Cardiac muscle cell (in vitro differentiated cells and primary cell): Measurements from ENCODE around the gene SKP1. TPM values are rescaled to one million over a fixed set of nuclear protein-coding genes. Genes with fewer than 3 reads are reported as not detected.

Source experiments
- DNase-seq, 2 donors: peaks; one replicate each; pipeline versions ENCODE4 v3.0.0 to v3.0.0-alpha.2; 2010 to 2017; ENCODE audit warnings: low read depth in 1 of 2, low spot score in 1 of 2
- H3K27ac ChIP-seq: fragments of 200-600 bp; sonication (generic); 2 replicates; pipeline ENCODE4 v1.5.1; 2016
- H3K27me3 ChIP-seq: fragments of 200-600 bp; sonication (generic); 2 replicates; pipeline ENCODE4 v1.6.0; 2016; ENCODE audit warnings: control low read depth
- H3K36me3 ChIP-seq: fragments of 200-600 bp; sonication (generic); 2 replicates; pipeline ENCODE4 v1.5.1; 2016; ENCODE audit warnings: control low read depth
- H3K4me1 ChIP-seq: fragments of 200-600 bp; sonication (generic); 2 replicates; pipeline ENCODE4 v1.8.1; 2017; ENCODE audit warnings: low read depth, mild to moderate bottlenecking, mixed run types
- H3K4me3 ChIP-seq: fragments of 200-600 bp; sonication (generic); 2 replicates; pipeline ENCODE4 v1.5.1; 2016; ENCODE audit warnings: mild to moderate bottlenecking
- H3K9me3 ChIP-seq: fragments of 200-600 bp; sonication (generic); 2 replicates; pipeline ENCODE4 v1.5.1; 2017; ENCODE audit warnings: low read depth, mild to moderate bottlenecking, control low read depth
- CTCF ChIP-seq: IDR thresholded peaks from 2 replicates; pipeline ENCODE4 v1.5.1; 2012; ENCODE audit warnings: low read depth, mild to moderate bottlenecking, low read length
- polyA plus RNA-seq: library from polyadenylated mRNA; unstranded; fragments of >200 nt; fragmentation: Nextera tagmentation; extraction: Ambion mirVana; gene quantifications from 2 replicates; pipeline ENCODE4 v1.2.1, GENCODE V29; 2016
- total RNA-seq: library from RNA; depleted of rRNA; stranded (reverse); fragments of >200 nt; gene quantifications from 2 replicates; pipeline ENCODE4 v1.2.3, GENCODE V29; 2016

The SKP1 gene
- total and polyA plus RNA-seq, 2 experiments from 2014 or later: 301 to 1,444 TPM

GRCh38 chr5:134142052-134142451, 34.7 kb downstream of the SKP1 start:
- Histone ChIP-seq H3K27ac (no peak overlapping the region), H3K36me3 (peaks cover 6% of the 10 kb centered on the region), H3K4me3 (no peak overlapping the region), H3K9me3 (no peaks in the 10 kb centered on the region), H3K27me3 (no peaks in the 10 kb centered on the region), H3K4me1 (no peaks in the 10 kb centered on the region)
- no peak for DNase-seq
- no peak for TF ChIP-seq CTCF

GRCh38 chr5:134141331-134142050, 35.3 kb downstream of the SKP1 start:
- no peaks in the 10 kb centered on the region for H3K9me3 ChIP-seq
- H3K36me3 ChIP-seq: peaks cover 9% of the 10 kb centered on the region
- peak; percentile 10 for TF ChIP-seq CTCF
- no peak overlapping the region for H3K27ac ChIP-seq
- no peak for DNase-seq
- H3K4me3 ChIP-seq: no peak overlapping the region
- no peaks in the 10 kb centered on the region for H3K27me3 ChIP-seq
- no peaks in the 10 kb centered on the region for H3K4me1 ChIP-seq

DNA sequence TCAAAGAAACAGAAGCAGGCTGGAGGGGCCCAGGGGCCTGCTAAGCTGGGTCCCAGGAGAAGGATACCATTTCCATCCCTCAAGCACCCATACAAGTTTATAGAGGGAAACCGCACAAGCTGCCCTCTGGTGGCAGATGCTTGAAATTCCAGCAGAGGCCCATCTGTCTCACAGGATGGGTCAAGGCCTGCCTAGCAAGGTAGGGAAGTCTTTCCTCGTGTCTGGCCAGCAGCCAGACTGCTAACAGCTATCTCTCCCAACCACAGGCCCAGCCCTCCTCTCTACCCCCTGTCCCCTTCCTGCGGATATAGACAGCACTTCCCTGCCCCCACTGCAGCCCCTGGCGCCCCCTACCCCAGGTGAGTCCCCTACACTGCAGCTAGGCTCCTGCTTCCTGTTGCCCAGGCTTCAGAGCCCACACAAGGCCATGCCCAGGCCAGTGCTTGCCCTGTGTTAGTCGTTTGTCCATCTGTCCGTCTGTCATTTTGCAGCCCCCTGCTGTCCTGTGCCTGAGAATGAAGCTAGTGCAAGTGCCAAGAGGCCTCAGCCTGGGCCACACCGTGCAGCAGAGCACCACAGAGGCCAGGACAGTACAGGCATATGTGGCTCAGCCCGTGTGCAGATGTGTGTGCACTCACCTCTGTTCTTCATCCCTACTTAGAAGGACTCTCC, 36.1 kb downstream of the SKP1 start:
- peaks cover 11% of the 10 kb centered on the region for H3K36me3 ChIP-seq
- DNase-seq: peak; percentile 77 to 82
- H3K9me3 ChIP-seq: no peaks in the 10 kb centered on the region
- no peak overlapping the region for H3K4me3 ChIP-seq
- no peaks in the 10 kb centered on the region for H3K27me3 ChIP-seq
- H3K4me1 ChIP-seq: no peaks in the 10 kb centered on the region
- peak; percentile 79 for TF ChIP-seq CTCF
- H3K27ac ChIP-seq: no peak overlapping the region

DNA sequence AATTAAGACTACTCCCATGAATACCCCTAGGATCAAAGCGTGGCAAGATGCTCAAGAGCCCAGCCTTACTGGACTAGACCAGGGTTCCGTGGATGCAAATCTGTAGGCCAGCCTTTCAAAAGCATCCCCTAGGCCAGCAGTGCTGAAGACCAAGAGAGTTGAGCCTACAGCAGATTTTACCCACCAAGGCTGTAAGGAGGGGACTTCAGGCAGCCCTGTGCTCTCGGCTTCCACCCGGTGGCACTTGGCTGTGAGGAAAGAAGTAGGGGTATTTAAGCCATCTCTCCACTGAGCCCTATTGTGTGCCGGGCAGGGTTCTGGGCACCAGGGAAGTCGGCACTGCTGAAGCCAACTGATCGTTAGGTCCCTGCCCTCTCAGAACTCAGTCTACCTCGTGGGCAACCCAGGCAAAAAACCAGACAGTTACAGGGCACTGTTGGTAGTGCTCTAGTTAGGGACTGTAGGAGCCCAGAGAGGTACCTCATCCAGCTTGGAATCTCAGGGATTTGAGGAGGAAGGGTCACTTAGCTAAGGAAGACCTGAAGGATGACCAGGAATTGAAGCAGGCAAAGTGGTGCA, 36.8 kb downstream of the SKP1 start:
- no peak for DNase-seq
- H3K27me3 ChIP-seq: no peaks in the 10 kb centered on the region
- H3K36me3 ChIP-seq: peaks cover 11% of the 10 kb centered on the region
- no peak overlapping the region for H3K4me3 ChIP-seq
- no peaks in the 10 kb centered on the region for H3K9me3 ChIP-seq
- H3K27ac ChIP-seq: no peak overlapping the region
- H3K4me1 ChIP-seq: no peaks in the 10 kb centered on the region
- no peak for TF ChIP-seq CTCF

GRCh38 chr5:134139377-134139851, 37.3 kb downstream of the SKP1 start:
- Histone ChIP-seq H3K4me1 (no peaks in the 10 kb centered on the region), H3K9me3 (no peaks in the 10 kb centered on the region), H3K27me3 (no peaks in the 10 kb centered on the region), H3K4me3 (no peak overlapping the region), H3K36me3 (peaks cover 11% of the 10 kb centered on the region), H3K27ac (no peak overlapping the region)
- DNase-seq: no peak
- TF ChIP-seq CTCF: no peak
